ENCODE data around the gene PTK6. TPM values are rescaled to one million over a fixed set of nuclear protein-coding genes. Genes with fewer than 3 reads are reported as not detected.

PTK6 gene
- total and polyA plus RNA-seq, 9 donors, result 0.07 to 0.46 (median 0.12) TPM; not detected in 2

GRCh38 chr20:63508072-63508768, 29.0 kb downstream of the PTK6 start:
- H3K4me1 ChIP-seq (ENCODE audit: insufficient read depth), result no peaks in the 10 kb centered on the region
- DNase-seq, result no peak
- TF ChIP-seq CTCF (IDR thresholded peaks at IDR 0.05) (no peak), POLR2A (IDR thresholded peaks at IDR 0.05) (no peak), EP300 (IDR thresholded peaks at IDR 0.05) (no peak)
- no peak overlapping the region for H3K4me3 ChIP-seq
- no peaks in the 10 kb centered on the region for H3K27me3 ChIP-seq
- 81 to 86% (median 84%) methylated on average over 33 of the region's 33 CpGs for WGBS, 3 donors
- intact Hi-C loops (cut with DNase I), result no loop called here
- H3K9me3 ChIP-seq, result peaks cover 0 to 26% of the 10 kb centered on the region in 2 donors
- no peaks in the 10 kb centered on the region for H3K36me3 ChIP-seq
- H3K27ac ChIP-seq, result no peak overlapping the region

- intact Hi-C loops (cut with DNase I), result no loop called here
- WGBS, 3 donors, result 88 to 96% (median 91%) methylated on average over 30 of the region's 30 CpGs
- Histone ChIP-seq H3K9me3 (peaks cover 0 to 26% of the 10 kb centered on the region in 2 donors), H3K4me1 (ENCODE audit: insufficient read depth) (no peaks in the 10 kb centered on the region), H3K27ac (no peak overlapping the region), H3K4me3 (no peak overlapping the region), H3K36me3 (no peaks in the 10 kb centered on the region), H3K27me3 (no peaks in the 10 kb centered on the region)
- no peak for TF ChIP-seq CTCF (IDR thresholded peaks at IDR 0.05)
- no peak for TF ChIP-seq POLR2A (IDR thresholded peaks at IDR 0.05)
- no peak for TF ChIP-seq EP300 (IDR thresholded peaks at IDR 0.05)
- DNase-seq, result peak in 1 of 5 donors; percentile 12
Measured at GRCh38 chr20:63507083-63507743, 30.0 kb downstream of the PTK6 start.

- no peaks in the 10 kb centered on the region for H3K4me1 ChIP-seq (ENCODE audit: insufficient read depth)
- no peaks in the 10 kb centered on the region for H3K27me3 ChIP-seq
- TF ChIP-seq EP300 (IDR thresholded peaks at IDR 0.05) (no peak), POLR2A (IDR thresholded peaks at IDR 0.05) (no peak), CTCF (IDR thresholded peaks at IDR 0.05) (no peak)
- H3K36me3 ChIP-seq, result no peaks in the 10 kb centered on the region
- no peak for DNase-seq
- no peak overlapping the region for H3K4me3 ChIP-seq
- no peak overlapping the region for H3K27ac ChIP-seq
- intact Hi-C loops (cut with DNase I), result no loop called here
- WGBS, 3 donors, result 59 to 72% (median 63%) methylated on average over 12 of the region's 12 CpGs
- H3K9me3 ChIP-seq, result peaks cover 0 to 26% of the 10 kb centered on the region in 2 donors
Measured at GRCh38 chr20:63505723-63506122, 31.5 kb downstream of the PTK6 start.

GRCh38 chr20:63505281-63505680, 31.9 kb downstream of the PTK6 start:
- Histone ChIP-seq H3K9me3 (peaks cover 0 to 26% of the 10 kb centered on the region in 2 donors), H3K36me3 (no peaks in the 10 kb centered on the region), H3K4me3 (no peak overlapping the region), H3K27ac (no peak overlapping the region), H3K27me3 (no peaks in the 10 kb centered on the region), H3K4me1 (ENCODE audit: insufficient read depth) (no peaks in the 10 kb centered on the region)
- intact Hi-C loops (cut with DNase I), result no loop called here
- no peak for TF ChIP-seq EP300 (IDR thresholded peaks at IDR 0.05)
- no peak for TF ChIP-seq POLR2A (IDR thresholded peaks at IDR 0.05)
- TF ChIP-seq CTCF (IDR thresholded peaks at IDR 0.05), result no peak
- WGBS, 3 donors, result 78 to 90% (median 88%) methylated on average over 8 of the region's 8 CpGs
- no peak for DNase-seq
